Esophagus muscularis mucosa (tissue), 4 donors: ENCODE data around the gene AATF. TPM values are rescaled to one million over a fixed set of nuclear protein-coding genes. Genes with fewer than 3 reads are reported as not detected.

Experiments
- DNase-seq: peaks from one replicate; pipeline ENCODE4 v3.0.0-alpha.2; 2017; ENCODE audit errors: extremely low spot score
- H3K27ac ChIP-seq, 4 donors: fragments of 200-600 bp; sonication (generic); replicated peaks in 1 of 4; 1 replicate in 3 of 4; 2 replicates in 1 of 4; pipeline ENCODE4 v1.5.1; 2016 to 2019; ENCODE audit warnings: mild to moderate bottlenecking in 1 of 4
- H3K27me3 ChIP-seq, 4 donors: fragments of 200-600 bp; sonication (generic); one replicate each; pipeline versions ENCODE4 v1.5.1 to v1.6.0; 2016 to 2019
- H3K36me3 ChIP-seq, 4 donors: fragments of 200-600 bp; sonication (generic); one replicate each; pipeline ENCODE4 v1.5.1; 2016 to 2019
- H3K4me1 ChIP-seq, 4 donors: fragments of 200-600 bp; sonication (generic); one replicate each; pipeline ENCODE4 v1.5.1; 2016 to 2019
- H3K4me3 ChIP-seq, 4 donors: fragments of 200-600 bp; sonication (generic); 1 replicate in 2 of 4; 2 replicates in 2 of 4; pipeline ENCODE4 v1.5.1; 2016 to 2019; ENCODE audit warnings: mild to moderate bottlenecking in 4 of 4, moderate library complexity in 1 of 4
- H3K9me3 ChIP-seq, 4 donors: fragments of 200-600 bp; sonication (generic); 1 replicate in 3 of 4; 2 replicates in 1 of 4; pipeline ENCODE4 v1.5.1; 2016 to 2019
- EP300 ChIP-seq: sonication (generic); formaldehyde crosslinking; IDR thresholded peaks from one replicate; pipeline ENCODE4 v1.6.1; 2017; ENCODE audit warnings: antibody characterized with exemption
- POLR2A ChIP-seq: fragments of 450-650 bp; IDR thresholded peaks from one replicate; pipeline ENCODE4 v1.6.1; 2017; ENCODE audit warnings: antibody characterized with exemption, moderate library complexity, mild to moderate bottlenecking, low read depth
- POLR2AphosphoS5 ChIP-seq, 2 donors: sonication (generic); formaldehyde crosslinking; IDR thresholded peaks; one replicate each; pipeline ENCODE4 v1.6.1; 2017; ENCODE audit warnings: antibody characterized with exemption in 2 of 2
- WGBS: methylation state at CpG from one replicate; pipeline ENCODE4 v1.1.5; 2018; 5-methylcytosine and 5-hydroxymethylcytosine counted together
- intact Hi-C: fragments of 100-400 bp; cut with DNase I; formaldehyde crosslinking; loops from one replicate; pipeline ENCODE4 v1.15.1; 2023
- total RNA-seq, 4 donors: library from RNA; depleted of rRNA; stranded (reverse); fragments of >200 nt; gene quantifications; one replicate each; pipeline versions ENCODE4 v1.1.0 to v1.2.1, GENCODE V29; 2016
- TF ChIP-seq, protein P1 (sequence below), 3 experiments: fragments of 200-600 bp in 2 of 3; fragments of 450-650 bp in 1 of 3; sonication (generic) in 2 of 3; IDR thresholded peaks; one replicate each; pipeline ENCODE4 v1.5.1; 2017 to 2019; ENCODE audit warnings: antibody characterized with exemption in 3 of 3, mild to moderate bottlenecking in 2 of 3, moderate library complexity in 1 of 3

The AATF gene
- total RNA-seq, 4 donors from 2014 or later: 37.8 to 55.7 (median 45.3) TPM

DNA sequence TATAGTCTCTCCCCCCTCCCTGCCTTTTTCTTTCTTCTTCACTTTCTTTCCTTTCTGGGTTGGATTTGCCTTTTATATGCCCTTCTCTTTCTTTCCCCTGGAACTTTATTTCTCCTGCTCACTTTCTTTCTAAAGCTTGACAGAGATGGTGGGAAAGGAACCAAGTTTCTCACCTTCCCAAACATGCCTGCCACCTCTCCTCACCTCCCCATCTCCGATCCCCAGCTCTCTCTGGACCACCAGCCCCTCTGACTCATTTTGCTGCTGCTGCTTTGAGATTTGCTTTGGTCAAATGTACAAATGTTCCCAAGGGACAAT is 18.2 kb upstream of the AATF start:
- Histone ChIP-seq H3K27ac (no peak overlapping the region), H3K9me3 (no peaks in the 10 kb centered on the region), H3K36me3 (no peaks in the 10 kb centered on the region), H3K27me3 (peaks cover 20 to 99% (median 82%) of the 10 kb centered on the region in 4 donors), H3K4me3 (no peak overlapping the region), H3K4me1 (peaks cover 41 to 52% (median 44%) of the 10 kb centered on the region in 4 donors)
- no peak for DNase-seq
- TF ChIP-seq POLR2AphosphoS5 (IDR thresholded peaks at IDR 0.05): no peak
- TF ChIP-seq POLR2A: no peak
- TF ChIP-seq, protein P1, sequence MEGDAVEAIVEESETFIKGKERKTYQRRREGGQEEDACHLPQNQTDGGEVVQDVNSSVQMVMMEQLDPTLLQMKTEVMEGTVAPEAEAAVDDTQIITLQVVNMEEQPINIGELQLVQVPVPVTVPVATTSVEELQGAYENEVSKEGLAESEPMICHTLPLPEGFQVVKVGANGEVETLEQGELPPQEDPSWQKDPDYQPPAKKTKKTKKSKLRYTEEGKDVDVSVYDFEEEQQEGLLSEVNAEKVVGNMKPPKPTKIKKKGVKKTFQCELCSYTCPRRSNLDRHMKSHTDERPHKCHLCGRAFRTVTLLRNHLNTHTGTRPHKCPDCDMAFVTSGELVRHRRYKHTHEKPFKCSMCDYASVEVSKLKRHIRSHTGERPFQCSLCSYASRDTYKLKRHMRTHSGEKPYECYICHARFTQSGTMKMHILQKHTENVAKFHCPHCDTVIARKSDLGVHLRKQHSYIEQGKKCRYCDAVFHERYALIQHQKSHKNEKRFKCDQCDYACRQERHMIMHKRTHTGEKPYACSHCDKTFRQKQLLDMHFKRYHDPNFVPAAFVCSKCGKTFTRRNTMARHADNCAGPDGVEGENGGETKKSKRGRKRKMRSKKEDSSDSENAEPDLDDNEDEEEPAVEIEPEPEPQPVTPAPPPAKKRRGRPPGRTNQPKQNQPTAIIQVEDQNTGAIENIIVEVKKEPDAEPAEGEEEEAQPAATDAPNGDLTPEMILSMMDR (IDR thresholded peaks at IDR 0.05): no peak
- TF ChIP-seq EP300: no peak
- intact Hi-C loops: no loop called here
- WGBS: 74% methylated on average over 1 of the region's 1 CpG

DNA sequence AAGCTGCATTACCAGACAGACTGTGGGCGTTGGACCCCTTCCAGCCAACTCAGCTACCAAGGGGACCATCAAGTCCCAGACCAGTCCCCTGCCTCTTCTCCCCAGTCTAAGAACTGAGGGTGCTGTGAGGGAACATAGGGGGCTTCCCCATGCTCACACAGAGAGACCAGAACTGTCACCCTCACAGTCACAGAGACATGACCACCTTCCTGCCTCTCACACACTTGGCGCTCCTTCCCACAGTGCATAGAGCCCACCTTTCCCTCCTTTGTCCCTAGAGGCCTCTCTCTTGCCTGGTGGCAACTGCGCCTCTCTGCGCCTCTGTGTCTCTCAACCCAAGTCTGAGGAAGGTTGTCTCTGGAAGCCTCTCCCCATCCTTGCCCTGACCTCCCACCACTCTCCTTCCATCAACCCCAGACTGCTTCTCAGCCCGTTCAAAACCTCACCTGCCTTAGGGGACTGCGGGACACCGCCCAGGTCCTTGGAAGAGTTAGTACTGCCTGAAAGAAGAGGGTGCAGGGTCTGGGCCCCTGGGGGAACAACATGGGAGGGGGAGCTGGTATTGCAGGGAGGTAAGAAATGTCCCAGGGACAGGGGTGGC is 17.6 kb upstream of the AATF start:
- H3K36me3 ChIP-seq: no peaks in the 10 kb centered on the region
- H3K27me3 ChIP-seq: peaks cover 20 to 99% (median 88%) of the 10 kb centered on the region in 4 donors
- H3K27ac ChIP-seq: no peak overlapping the region
- DNase-seq: no peak
- H3K9me3 ChIP-seq: no peaks in the 10 kb centered on the region
- intact Hi-C loops: no loop called here
- TF ChIP-seq POLR2A: no peak
- no peak for TF ChIP-seq POLR2AphosphoS5 (IDR thresholded peaks at IDR 0.05)
- TF ChIP-seq EP300: no peak
- TF ChIP-seq, protein P1 (IDR thresholded peaks at IDR 0.05): no peak
- 58% methylated on average over 7 of the region's 7 CpGs for WGBS
- H3K4me1 ChIP-seq: peaks cover 48 to 59% (median 50%) of the 10 kb centered on the region in 4 donors
- no peak overlapping the region for H3K4me3 ChIP-seq

DNA sequence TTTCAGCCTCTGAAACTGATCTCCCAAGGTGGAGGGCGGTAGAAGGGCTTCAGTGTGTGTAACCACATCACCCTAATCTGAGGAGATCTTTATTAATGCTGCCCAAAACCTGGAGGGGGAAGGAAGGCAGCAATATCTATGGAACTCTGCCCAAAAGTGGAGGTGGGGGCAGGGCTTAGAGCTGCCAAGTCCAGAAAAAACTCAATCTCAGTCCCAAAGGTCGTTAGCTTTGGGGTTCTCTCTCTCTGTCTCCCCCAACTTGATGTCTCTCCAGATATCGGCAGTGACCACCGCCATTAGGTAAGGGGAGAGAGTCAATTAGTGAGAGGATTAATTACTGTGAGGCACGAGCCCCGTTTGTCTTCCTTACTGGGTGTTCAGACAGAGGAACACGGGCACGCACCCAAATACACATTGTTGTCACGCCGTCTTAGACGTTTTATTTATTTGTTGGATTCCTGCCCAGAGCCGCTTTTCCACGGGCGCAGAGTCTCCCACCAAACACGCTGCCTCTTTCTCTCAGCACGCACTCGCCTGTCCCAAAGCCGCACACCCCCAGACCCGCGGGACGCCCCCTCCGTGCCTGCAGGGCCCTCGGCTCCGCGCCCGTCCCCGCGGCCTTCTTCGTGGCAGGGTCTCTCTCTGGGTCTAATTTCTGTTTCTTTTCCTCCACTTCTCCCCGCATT is 16.9 kb upstream of the AATF start:
- Histone ChIP-seq H3K27me3 (peaks cover 24 to 100% (median 95%) of the 10 kb centered on the region in 4 donors), H3K4me1 (peaks cover 54 to 65% (median 57%) of the 10 kb centered on the region in 4 donors), H3K4me3 (peak overlapping the region; percentile 33 to 47 (median 38)), H3K27ac (no peak overlapping the region), H3K36me3 (no peaks in the 10 kb centered on the region), H3K9me3 (no peaks in the 10 kb centered on the region)
- WGBS: 4% methylated on average over 30 of the region's 30 CpGs
- DNase-seq: no peak
- intact Hi-C loops: no loop called here
- TF ChIP-seq EP300 (no peak), POLR2AphosphoS5 (IDR thresholded peaks at IDR 0.05) (no peak), POLR2A (no peak)
- TF ChIP-seq, protein P1 (IDR thresholded peaks at IDR 0.05): no peak

DNA sequence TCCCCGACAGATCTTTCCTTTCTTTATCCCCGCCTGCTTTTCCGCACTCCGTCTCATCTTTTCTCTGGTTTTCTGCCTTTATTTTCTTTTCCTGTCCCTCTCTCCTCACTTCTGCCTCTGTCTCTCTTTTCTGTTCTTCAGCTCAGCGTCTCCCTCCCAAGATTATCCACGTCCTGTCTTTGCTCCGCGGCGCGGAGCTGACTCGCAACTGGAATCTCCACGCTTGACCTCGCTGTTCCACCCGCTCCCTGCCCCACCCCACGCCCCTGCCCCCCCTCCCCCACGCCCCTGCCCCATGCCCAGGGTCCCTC is 16.4 kb upstream of the AATF start:
- H3K27me3 ChIP-seq: peaks cover 24 to 100% (median 97%) of the 10 kb centered on the region in 4 donors
- peak overlapping the region; percentile 33 to 47 (median 38) for H3K4me3 ChIP-seq
- no peak overlapping the region for H3K27ac ChIP-seq
- DNase-seq: no peak
- intact Hi-C loops: no loop called here
- no peaks in the 10 kb centered on the region for H3K36me3 ChIP-seq
- H3K4me1 ChIP-seq: peaks cover 59 to 70% (median 62%) of the 10 kb centered on the region in 4 donors
- 2% methylated on average over 16 of the region's 16 CpGs for WGBS
- TF ChIP-seq POLR2AphosphoS5 (IDR thresholded peaks at IDR 0.05) (no peak), POLR2A (no peak), EP300 (no peak)
- TF ChIP-seq, protein P1 (IDR thresholded peaks at IDR 0.05): no peak
- H3K9me3 ChIP-seq: no peaks in the 10 kb centered on the region
